RWPE2 (cell line): ENCODE measurements around the gene DUSP14.
A peak's percentile ranks its signal among the peaks of the same experiment; 100 is the strongest.

ENCODE experiments used
- ATAC-seq: fragments of 200-7000 bp; cut with Tn5 transposase; 3 replicates; pipeline ENCODE4 v1.9.1; 2021; ENCODE audit warnings: low read depth
- DNase-seq: peaks from one replicate; pipeline ENCODE4 v3.0.0-alpha.2; 2020; ENCODE audit warnings: low spot score
- H3K27ac ChIP-seq: fragments of 450-650 bp; 2 replicates; pipeline ENCODE4 v1.5.1; 2017; ENCODE audit warnings: mild to moderate bottlenecking; ENCODE audit not compliant: poor library complexity, severe bottlenecking
- H3K27me3 ChIP-seq: fragments of 250-450 bp; sonication (Bioruptor Pico); 2 replicates; pipeline ENCODE4 v1.5.1; 2021; ENCODE audit warnings: mild to moderate bottlenecking, moderate library complexity; ENCODE audit not compliant: insufficient read depth, poor library complexity, severe bottlenecking
- H3K36me3 ChIP-seq: fragments of 250-450 bp; sonication (Bioruptor Pico); 2 replicates; pipeline ENCODE4 v1.5.1; 2020; ENCODE audit warnings: low read depth, mild to moderate bottlenecking, moderate library complexity
- H3K4me1 ChIP-seq: fragments of 250-450 bp; sonication (Bioruptor Pico); 2 replicates; pipeline ENCODE4 v1.5.1; 2021; ENCODE audit warnings: mild to moderate bottlenecking, moderate library complexity; ENCODE audit not compliant: insufficient read depth, poor library complexity, severe bottlenecking
- H3K4me3 ChIP-seq: fragments of 250-450 bp; sonication (Bioruptor Pico); 2 replicates; pipeline ENCODE4 v1.5.1; 2021; ENCODE audit warnings: mild to moderate bottlenecking, moderate library complexity; ENCODE audit not compliant: severe bottlenecking
- H3K9me3 ChIP-seq: fragments of 250-450 bp; sonication (Bioruptor Pico); 2 replicates; pipeline ENCODE4 v1.5.1; 2021; ENCODE audit warnings: mild to moderate bottlenecking, moderate library complexity; ENCODE audit not compliant: severe bottlenecking
- TF ChIP-seq, protein P1 (sequence below): fragments of 450-650 bp; IDR thresholded peaks from one replicate; pipeline ENCODE4 v1.5.1; 2017; ENCODE audit warnings: mild to moderate bottlenecking, moderate library complexity; ENCODE audit not compliant: poor library complexity, severe bottlenecking

The DUSP14 gene

GRCh38 chr17:37547986-37548385 lies 58.3 kb downstream of the DUSP14 start:
- DNase-seq (no peak), ATAC-seq (no peak)
- no peak overlapping the region for H3K4me3 ChIP-seq
- no peaks in the 10 kb centered on the region for H3K9me3 ChIP-seq
- no peak overlapping the region for H3K27ac ChIP-seq
- H3K4me1 ChIP-seq = peaks cover 17% of the 10 kb centered on the region
- H3K27me3 ChIP-seq = no peaks in the 10 kb centered on the region
- TF ChIP-seq, protein P1, sequence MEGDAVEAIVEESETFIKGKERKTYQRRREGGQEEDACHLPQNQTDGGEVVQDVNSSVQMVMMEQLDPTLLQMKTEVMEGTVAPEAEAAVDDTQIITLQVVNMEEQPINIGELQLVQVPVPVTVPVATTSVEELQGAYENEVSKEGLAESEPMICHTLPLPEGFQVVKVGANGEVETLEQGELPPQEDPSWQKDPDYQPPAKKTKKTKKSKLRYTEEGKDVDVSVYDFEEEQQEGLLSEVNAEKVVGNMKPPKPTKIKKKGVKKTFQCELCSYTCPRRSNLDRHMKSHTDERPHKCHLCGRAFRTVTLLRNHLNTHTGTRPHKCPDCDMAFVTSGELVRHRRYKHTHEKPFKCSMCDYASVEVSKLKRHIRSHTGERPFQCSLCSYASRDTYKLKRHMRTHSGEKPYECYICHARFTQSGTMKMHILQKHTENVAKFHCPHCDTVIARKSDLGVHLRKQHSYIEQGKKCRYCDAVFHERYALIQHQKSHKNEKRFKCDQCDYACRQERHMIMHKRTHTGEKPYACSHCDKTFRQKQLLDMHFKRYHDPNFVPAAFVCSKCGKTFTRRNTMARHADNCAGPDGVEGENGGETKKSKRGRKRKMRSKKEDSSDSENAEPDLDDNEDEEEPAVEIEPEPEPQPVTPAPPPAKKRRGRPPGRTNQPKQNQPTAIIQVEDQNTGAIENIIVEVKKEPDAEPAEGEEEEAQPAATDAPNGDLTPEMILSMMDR = no peak
- peaks cover 9% of the 10 kb centered on the region for H3K36me3 ChIP-seq

GRCh38 chr17:37551788-37552187 lies 62.1 kb downstream of the DUSP14 start:
- H3K4me1 ChIP-seq = peaks cover 17% of the 10 kb centered on the region
- H3K36me3 ChIP-seq = peaks cover 16% of the 10 kb centered on the region
- DNase-seq (no peak), ATAC-seq (peak; percentile 100)
- no peak overlapping the region for H3K4me3 ChIP-seq
- TF ChIP-seq, protein P1 = no peak
- H3K27ac ChIP-seq = peak overlapping the region; percentile 32
- H3K27me3 ChIP-seq = no peaks in the 10 kb centered on the region
- no peaks in the 10 kb centered on the region for H3K9me3 ChIP-seq

DNA sequence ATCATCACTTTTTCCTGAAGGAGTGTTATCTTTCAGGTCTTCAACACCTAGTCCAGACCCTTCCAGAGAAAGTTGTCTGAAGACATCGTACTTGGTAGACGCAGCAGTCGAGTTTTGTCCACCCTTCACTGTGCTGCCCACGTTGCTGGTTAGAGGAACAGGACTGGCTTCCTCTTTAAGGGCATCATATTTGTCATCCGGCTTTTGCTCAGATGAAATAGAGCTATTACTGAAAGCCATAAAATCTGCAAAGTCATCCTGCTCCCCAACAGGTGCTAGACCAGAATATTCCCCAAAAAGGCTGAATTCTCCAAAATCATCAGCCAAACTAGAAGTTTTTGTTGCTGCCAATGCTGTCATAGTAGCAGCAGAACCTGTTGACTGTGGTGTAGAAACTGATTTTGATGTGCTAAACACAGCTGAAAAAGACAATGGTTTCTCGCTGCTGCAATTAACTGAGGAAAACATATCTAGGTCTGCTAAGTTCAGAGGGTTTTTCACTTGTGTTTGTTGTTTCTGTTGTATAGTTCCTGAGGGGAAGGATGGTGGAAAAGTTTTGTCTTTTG lies 63.8 kb downstream of the DUSP14 start:
- Histone ChIP-seq H3K36me3 (peaks cover 26% of the 10 kb centered on the region), H3K27me3 (no peaks in the 10 kb centered on the region), H3K27ac (no peak overlapping the region), H3K9me3 (no peaks in the 10 kb centered on the region), H3K4me1 (peaks cover 17% of the 10 kb centered on the region), H3K4me3 (no peak overlapping the region)
- TF ChIP-seq, protein P1 = no peak
- DNase-seq = no peak
- no peak for ATAC-seq

- TF ChIP-seq, protein P1 = no peak
- Histone ChIP-seq H3K27ac (no peak overlapping the region), H3K4me3 (no peak overlapping the region), H3K4me1 (peaks cover 17% of the 10 kb centered on the region), H3K27me3 (no peaks in the 10 kb centered on the region), H3K9me3 (no peaks in the 10 kb centered on the region), H3K36me3 (peaks cover 37% of the 10 kb centered on the region)
- ATAC-seq (no peak), DNase-seq (no peak)
Measured at GRCh38 chr17:37555386-37555785, 65.7 kb downstream of the DUSP14 start.

- no peaks in the 10 kb centered on the region for H3K9me3 ChIP-seq
- ATAC-seq = no peak
- H3K4me1 ChIP-seq = peaks cover under 1% of the 10 kb centered on the region
- DNase-seq = no peak
- TF ChIP-seq, protein P1 = no peak
- H3K27me3 ChIP-seq = no peaks in the 10 kb centered on the region
- H3K27ac ChIP-seq = no peak overlapping the region
- peaks cover 47% of the 10 kb centered on the region for H3K36me3 ChIP-seq
- H3K4me3 ChIP-seq = no peak overlapping the region
Measured at GRCh38 chr17:37557482-37557881, 67.8 kb downstream of the DUSP14 start.
